Measurements from ENCODE around the gene CCDC18.

The CCDC18 gene

GRCh38 chr1:93177991-93178390, 2.5 kb upstream of the CCDC18 start:
- Mint-ChIP-seq H3K9me3 (peaks cover 5% of the 10 kb centered on the region), H3K4me3 (peak overlapping the region; percentile 93), H3K27me3 (ENCODE audit: low read depth, poor library complexity) (no peaks in the 10 kb centered on the region), H3K36me3 (ENCODE audit: low read depth) (peaks cover 28% of the 10 kb centered on the region), H3K27ac (peak overlapping the region; percentile 53), H3K4me1 (peaks cover 37% of the 10 kb centered on the region)
- DNase-seq = no peak
- no peak for TF ChIP-seq CTCF (IDR thresholded peaks at IDR 0.05)

DNA sequence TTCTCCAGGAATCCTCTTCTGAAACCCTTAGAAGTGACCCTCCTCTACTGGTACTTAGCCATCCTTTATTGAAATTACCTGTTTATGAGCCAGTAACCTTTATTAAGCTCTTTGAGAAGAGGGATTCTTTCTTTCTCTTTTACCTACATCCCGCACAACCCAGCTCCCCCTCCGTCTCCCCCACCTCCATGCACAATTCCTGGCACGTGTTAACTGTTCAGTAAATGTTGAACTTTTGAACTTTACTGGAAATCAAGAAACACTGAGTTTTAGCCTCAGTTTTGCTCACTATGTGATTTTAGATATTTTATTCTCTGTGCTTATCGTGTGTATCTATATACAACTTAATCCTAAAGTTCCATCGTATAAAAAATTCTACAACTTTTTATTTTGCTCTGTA, 2.1 kb upstream of the CCDC18 start:
- no peak for DNase-seq
- TF ChIP-seq CTCF (IDR thresholded peaks at IDR 0.05) = no peak
- Mint-ChIP-seq H3K9me3 (peaks cover 5% of the 10 kb centered on the region), H3K4me1 (peaks cover 40% of the 10 kb centered on the region), H3K4me3 (peak overlapping the region; percentile 93), H3K36me3 (ENCODE audit: low read depth) (peaks cover 24% of the 10 kb centered on the region), H3K27me3 (ENCODE audit: low read depth, poor library complexity) (no peaks in the 10 kb centered on the region), H3K27ac (peak overlapping the region; percentile 53)

DNA sequence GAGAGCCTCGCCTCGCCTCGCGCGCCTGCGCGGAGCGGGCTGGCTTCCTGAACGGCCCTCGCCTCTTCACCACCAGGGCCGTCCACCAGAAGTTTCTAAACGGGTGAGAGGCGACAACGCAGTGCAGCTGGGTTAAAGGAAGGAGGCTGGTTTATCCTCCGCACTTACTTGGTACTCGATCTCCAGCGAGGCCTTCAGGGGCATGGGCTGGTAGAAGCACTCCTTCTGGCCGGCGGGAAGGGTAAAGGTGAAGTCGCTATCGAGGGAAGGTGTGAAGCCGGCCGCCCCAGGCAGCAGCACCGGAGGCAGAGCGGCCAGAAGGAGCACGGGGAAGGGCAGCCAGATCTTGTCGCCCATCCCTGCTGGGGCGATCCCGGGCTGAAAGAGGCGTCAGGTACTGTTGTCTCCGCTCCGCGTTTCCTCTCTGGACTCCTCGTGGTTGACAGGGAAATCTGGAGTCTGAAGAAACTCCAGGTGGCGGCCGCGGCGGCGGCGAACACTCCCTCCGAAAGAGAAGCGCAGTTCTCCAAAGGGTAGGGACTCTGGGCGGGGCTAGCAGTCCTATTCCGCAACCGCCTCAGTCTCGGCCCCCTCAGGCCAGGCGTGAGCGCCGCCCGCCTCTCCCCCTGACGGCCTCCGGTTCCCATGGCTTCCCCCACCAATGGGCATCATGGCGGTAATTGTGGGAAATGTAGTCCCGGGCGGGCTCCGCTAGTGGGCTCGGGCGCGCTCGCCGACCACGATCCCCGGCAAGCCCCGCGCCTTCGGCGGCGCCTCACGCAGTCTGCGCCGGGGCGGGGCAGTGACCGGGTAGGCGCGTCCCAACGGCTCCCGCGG, 420 bp upstream of the CCDC18 start, which contains the start of gene TMED5:
TMED5 (minus strand) TSS at position 528 of the 837 bp plus-strand sequence; CDS start at position 357, 171 bp downstream.
- H3K27ac Mint-ChIP-seq = peak within 1 kb of the TSS; percentile 97
- H3K27me3 Mint-ChIP-seq (ENCODE audit: low read depth, poor library complexity) = no peaks in the 10 kb centered on the region
- H3K36me3 Mint-ChIP-seq (ENCODE audit: low read depth) = peaks cover 12% of the 10 kb centered on the region
- DNase-seq = peak; percentile 94
- H3K4me1 Mint-ChIP-seq = peaks cover 46% of the 10 kb centered on the region
- H3K9me3 Mint-ChIP-seq = no peaks in the 10 kb centered on the region
- TF ChIP-seq CTCF (IDR thresholded peaks at IDR 0.05) = no peak
- peak within 1 kb of the TSS; percentile 93 for H3K4me3 Mint-ChIP-seq

- no peak for TF ChIP-seq CTCF (IDR thresholded peaks at IDR 0.05)
- no peaks in the 10 kb centered on the region for H3K9me3 Mint-ChIP-seq
- H3K27me3 Mint-ChIP-seq (ENCODE audit: low read depth, poor library complexity) = peaks cover 2% of the 10 kb centered on the region
- H3K36me3 Mint-ChIP-seq (ENCODE audit: low read depth) = peaks cover 17% of the 10 kb centered on the region
- no peak for DNase-seq
- no peak overlapping the region for H3K4me3 Mint-ChIP-seq
- no peak overlapping the region for H3K27ac Mint-ChIP-seq
- peaks cover 22% of the 10 kb centered on the region for H3K4me1 Mint-ChIP-seq
These were observed 6.1 kb downstream of the CCDC18 start for GRCh38 chr1:93186667-93187066.

DNA sequence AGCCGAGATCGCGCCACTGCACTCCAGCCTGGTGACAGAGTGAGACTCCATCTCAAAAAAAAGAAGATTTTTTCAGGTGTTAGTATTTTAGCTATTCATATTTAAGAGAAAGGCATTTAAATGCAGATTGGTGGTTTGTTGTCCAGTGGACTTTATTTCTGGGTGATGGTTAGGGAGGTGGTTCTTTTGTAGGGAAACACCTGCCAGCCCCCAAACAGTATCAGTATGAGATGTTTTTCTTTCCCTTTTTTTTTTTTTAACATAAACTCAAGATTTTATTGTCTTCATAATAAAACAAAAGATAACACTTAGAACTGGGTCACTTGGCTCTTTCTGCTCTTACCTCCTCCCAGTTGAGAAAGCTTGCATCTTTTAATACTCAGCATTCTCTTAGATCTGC, 9.9 kb downstream of the CCDC18 start:
- DNase-seq = no peak
- Mint-ChIP-seq H3K4me3 (no peak overlapping the region), H3K9me3 (no peaks in the 10 kb centered on the region)

More for the DNA sequence above, 9.9 kb downstream of the CCDC18 start:
- H3K36me3 Mint-ChIP-seq (ENCODE audit: low read depth) = peaks cover 28% of the 10 kb centered on the region
- peak overlapping the region; percentile 8 for H3K27ac Mint-ChIP-seq
- H3K4me1 Mint-ChIP-seq = no peaks in the 10 kb centered on the region
- no peak for TF ChIP-seq CTCF (IDR thresholded peaks at IDR 0.05)
- peaks cover 2% of the 10 kb centered on the region for H3K27me3 Mint-ChIP-seq (ENCODE audit: low read depth, poor library complexity)

Measured in nephron progenitor cell (in vitro differentiated cells).